Parathyroid adenoma (tissue), 2 donors: Measurements from ENCODE around the gene RNU7-1.

Source experiments
- H2AFZ ChIP-seq: fragments of 300-600 bp; sonication (generic); one replicate; pipeline ENCODE4 v1.7.0; 2017; ENCODE audit warnings: antibody characterized with exemption, mild to moderate bottlenecking
- H3K27ac ChIP-seq: fragments of 300-600 bp; sonication (generic); one replicate; pipeline ENCODE4 v1.7.0; 2017
- H3K27me3 ChIP-seq: fragments of 300-600 bp; sonication (generic); one replicate; pipeline ENCODE4 v1.7.0; 2017; ENCODE audit warnings: low read length; ENCODE audit not compliant: control insufficient read depth, insufficient read depth
- H3K36me3 ChIP-seq: fragments of 300-600 bp; sonication (generic); one replicate; pipeline ENCODE4 v1.7.0; 2017; ENCODE audit warnings: low read length; ENCODE audit not compliant: control insufficient read depth, insufficient read depth
- H3K4me1 ChIP-seq: fragments of 300-600 bp; sonication (generic); one replicate; pipeline ENCODE4 v1.7.0; 2017; ENCODE audit warnings: control low read depth
- H3K4me2 ChIP-seq: fragments of 300-600 bp; sonication (generic); one replicate; pipeline ENCODE4 v1.7.0; 2017; ENCODE audit warnings: low read length
- H3K4me3 ChIP-seq: fragments of 300-600 bp; sonication (generic); one replicate; pipeline ENCODE4 v1.7.0; 2017; ENCODE audit warnings: low read depth, low read length
- H3K79me2 ChIP-seq: fragments of 300-600 bp; sonication (generic); one replicate; pipeline ENCODE4 v1.7.0; 2017; ENCODE audit warnings: control low read depth
- H3K9ac ChIP-seq: fragments of 300-600 bp; sonication (generic); one replicate; pipeline ENCODE4 v1.7.0; 2017; ENCODE audit warnings: mild to moderate bottlenecking
- H3K9me3 ChIP-seq: fragments of 300-600 bp; sonication (generic); one replicate; pipeline ENCODE4 v1.7.0; 2017; ENCODE audit warnings: low read length; ENCODE audit not compliant: control insufficient read depth
- TF ChIP-seq, protein P1 (sequence below): fragments of 300-600 bp; sonication (generic); IDR thresholded peaks from one replicate; pipeline ENCODE4 v1.7.0; 2017; ENCODE audit warnings: antibody characterized with exemption, mild to moderate bottlenecking
- donor health status: primary hyperparathyroidism.

The RNU7-1 gene

GRCh38 chr12:6927379-6928021 is 16.1 kb upstream of the RNU7-1 start, which contains the start of gene ATN1:
Gene ATN1, plus strand, starts transcription at chr12:6927959. Its CDS starts 6,043 bp downstream, at chr12:6934002.
- TF ChIP-seq, protein P1, sequence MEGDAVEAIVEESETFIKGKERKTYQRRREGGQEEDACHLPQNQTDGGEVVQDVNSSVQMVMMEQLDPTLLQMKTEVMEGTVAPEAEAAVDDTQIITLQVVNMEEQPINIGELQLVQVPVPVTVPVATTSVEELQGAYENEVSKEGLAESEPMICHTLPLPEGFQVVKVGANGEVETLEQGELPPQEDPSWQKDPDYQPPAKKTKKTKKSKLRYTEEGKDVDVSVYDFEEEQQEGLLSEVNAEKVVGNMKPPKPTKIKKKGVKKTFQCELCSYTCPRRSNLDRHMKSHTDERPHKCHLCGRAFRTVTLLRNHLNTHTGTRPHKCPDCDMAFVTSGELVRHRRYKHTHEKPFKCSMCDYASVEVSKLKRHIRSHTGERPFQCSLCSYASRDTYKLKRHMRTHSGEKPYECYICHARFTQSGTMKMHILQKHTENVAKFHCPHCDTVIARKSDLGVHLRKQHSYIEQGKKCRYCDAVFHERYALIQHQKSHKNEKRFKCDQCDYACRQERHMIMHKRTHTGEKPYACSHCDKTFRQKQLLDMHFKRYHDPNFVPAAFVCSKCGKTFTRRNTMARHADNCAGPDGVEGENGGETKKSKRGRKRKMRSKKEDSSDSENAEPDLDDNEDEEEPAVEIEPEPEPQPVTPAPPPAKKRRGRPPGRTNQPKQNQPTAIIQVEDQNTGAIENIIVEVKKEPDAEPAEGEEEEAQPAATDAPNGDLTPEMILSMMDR = no peak
- Histone ChIP-seq H3K4me1 (peaks cover 38% of the 10 kb centered on the region), H3K36me3 (no peaks in the 10 kb centered on the region), H3K27me3 (no peaks in the 10 kb centered on the region), H3K4me2 (peak within 1 kb of the TSS; percentile 79), H3K27ac (peak within 1 kb of the TSS; percentile 91), H3K9ac (peak within 1 kb of the TSS; percentile 98), H2AFZ (peak within 1 kb of the TSS; percentile 90), H3K79me2 (peaks cover 27% of the 10 kb centered on the region), H3K4me3 (peak within 1 kb of the TSS; percentile 83), H3K9me3 (no peaks in the 10 kb centered on the region)

DNA sequence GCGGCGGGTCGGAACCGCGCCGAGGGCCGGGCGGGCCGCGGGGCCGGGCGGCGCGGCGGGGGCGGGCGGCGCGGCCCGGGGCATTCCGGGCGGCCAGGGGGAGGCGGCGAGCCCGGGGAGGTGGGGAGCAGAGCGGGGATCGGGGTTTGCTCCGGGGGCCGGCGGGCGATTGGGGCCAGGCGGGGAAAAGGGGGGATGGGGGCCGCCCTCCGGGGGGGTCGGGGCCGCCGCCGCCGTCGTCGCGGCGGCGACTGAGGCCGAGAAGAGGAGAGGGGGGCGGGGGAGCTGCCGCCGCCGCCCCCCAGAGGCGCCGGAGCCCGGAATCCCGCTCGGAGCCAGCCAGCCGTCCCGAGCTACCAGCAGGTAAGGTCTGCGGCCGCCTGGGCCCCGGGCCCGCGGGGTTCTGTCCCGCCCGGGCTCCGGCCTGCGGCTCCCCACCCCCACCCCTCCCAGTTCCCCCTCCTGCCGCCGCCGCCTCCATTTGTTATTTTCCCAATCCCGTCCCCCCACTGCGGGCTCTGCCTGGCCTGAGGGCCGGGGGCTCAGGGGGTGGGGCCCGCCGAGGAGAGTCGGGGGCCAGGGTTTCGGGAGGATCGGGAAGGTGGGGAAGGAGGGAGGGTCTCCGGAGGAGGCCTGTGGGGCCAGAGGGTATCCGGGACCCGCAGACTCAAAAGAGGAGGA is 15.5 kb upstream of the RNU7-1 start:
- Histone ChIP-seq H3K4me3 (peak overlapping the region; percentile 83), H3K27me3 (no peaks in the 10 kb centered on the region), H3K79me2 (peaks cover 30% of the 10 kb centered on the region), H3K27ac (peak overlapping the region; percentile 90), H3K9me3 (no peaks in the 10 kb centered on the region), H3K9ac (peak overlapping the region; percentile 98), H3K4me2 (peak overlapping the region; percentile 66), H2AFZ (peak overlapping the region; percentile 57), H3K4me1 (peaks cover 44% of the 10 kb centered on the region), H3K36me3 (no peaks in the 10 kb centered on the region)
- TF ChIP-seq, protein P1 = no peak

DNA sequence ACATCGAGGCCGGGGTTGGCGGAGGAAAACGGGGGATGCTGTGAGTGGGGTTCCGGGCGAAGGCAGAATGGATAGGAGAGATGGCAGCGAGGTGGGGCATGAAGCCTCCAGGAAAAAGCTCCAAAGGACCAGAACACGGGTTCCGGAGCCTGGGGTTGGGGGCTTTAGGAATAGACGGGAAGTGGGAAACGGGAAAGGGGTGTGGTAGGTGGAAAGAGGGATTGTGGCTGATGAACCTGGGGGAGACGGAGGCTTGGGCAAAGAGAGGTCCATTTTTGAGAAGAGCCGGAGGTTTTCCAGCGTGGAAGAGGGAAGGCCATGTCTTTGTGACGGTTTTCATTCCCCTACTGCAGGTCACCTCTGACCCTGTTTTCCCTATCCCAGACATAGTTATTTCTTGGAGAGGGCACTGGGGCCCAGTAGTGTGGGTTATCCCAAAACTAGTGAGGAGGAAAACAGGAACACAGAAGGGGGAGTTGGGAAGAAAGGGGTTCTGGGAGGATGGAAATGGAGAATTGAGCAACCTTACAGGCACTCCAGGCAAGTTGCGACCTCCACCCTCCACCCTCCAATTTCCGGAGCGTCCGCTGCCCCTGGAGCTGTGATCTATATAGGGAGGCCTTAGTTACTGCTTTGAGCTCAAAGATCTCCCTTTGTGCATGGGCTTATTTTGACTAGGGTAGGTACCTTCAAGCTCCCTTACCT is 14.8 kb upstream of the RNU7-1 start:
- peak overlapping the region; percentile 83 for H3K4me3 ChIP-seq

DNA sequence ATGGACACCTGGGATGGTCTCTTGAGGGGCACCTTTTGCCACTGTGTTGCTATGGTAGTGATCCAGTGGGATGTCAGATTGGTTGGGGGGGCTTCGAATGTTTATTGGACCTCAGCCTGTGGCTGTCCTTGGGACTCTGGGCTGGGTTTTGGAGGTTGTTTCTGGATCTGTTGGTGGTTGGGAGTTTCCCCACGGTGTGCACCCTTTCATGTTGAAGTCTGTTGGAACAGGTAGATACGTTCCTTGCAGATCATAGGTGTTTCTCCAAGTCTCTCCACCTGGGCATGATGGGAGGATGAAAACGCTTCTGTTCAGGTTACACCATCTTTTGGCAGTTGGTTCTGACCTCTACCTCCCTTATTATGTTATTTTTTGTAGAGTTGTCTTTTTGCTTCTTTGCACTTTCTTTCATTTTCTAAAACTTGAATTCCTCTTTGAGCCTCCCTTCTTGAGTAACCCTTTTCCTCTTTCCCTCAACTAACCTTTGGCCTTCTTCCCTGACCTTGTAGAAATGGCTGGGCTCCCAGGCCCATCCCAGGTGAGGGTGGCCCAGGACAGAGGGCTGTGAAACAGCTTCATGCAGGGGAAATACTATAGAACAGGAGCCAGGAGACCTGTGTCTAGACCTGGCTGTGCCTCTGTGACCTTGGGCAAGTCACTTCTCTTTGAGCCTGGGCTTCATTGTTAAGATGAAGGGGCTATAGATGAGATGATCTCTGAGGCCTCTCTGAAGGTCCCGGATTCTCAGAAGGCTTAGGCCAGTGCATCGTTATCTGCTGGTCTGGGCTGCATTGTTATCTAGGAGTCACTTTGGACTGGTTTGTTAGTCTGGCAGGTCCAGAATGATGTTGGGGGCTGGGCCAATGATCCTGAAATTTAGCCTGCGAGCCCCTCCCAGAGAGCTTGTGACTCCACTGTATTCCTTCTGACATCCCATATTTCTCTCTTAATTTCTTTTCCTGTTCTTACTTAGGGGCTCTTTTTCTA is 13.9 kb upstream of the RNU7-1 start:
- Histone ChIP-seq H3K36me3 (no peaks in the 10 kb centered on the region), H3K27me3 (no peaks in the 10 kb centered on the region), H3K4me2 (peak overlapping the region; percentile 66), H3K79me2 (peaks cover 30% of the 10 kb centered on the region), H3K27ac (peak overlapping the region; percentile 90), H2AFZ (no peak overlapping the region), H3K4me3 (peak overlapping the region; percentile 83), H3K9me3 (no peaks in the 10 kb centered on the region), H3K4me1 (peaks cover 46% of the 10 kb centered on the region), H3K9ac (no peak overlapping the region)
- TF ChIP-seq, protein P1 = no peak

More for the DNA sequence above, 14.8 kb upstream of the RNU7-1 start:
- Histone ChIP-seq H3K27me3 (no peaks in the 10 kb centered on the region), H3K9ac (peak overlapping the region; percentile 98), H3K4me1 (peaks cover 50% of the 10 kb centered on the region), H2AFZ (peak overlapping the region; percentile 57), H3K36me3 (no peaks in the 10 kb centered on the region), H3K9me3 (no peaks in the 10 kb centered on the region), H3K4me2 (peak overlapping the region; percentile 66), H3K27ac (peak overlapping the region; percentile 90), H3K79me2 (peaks cover 30% of the 10 kb centered on the region)
- TF ChIP-seq, protein P1 = no peak
